ENCODE results near the gene GGT6. TPM values are rescaled to one million over a fixed set of nuclear protein-coding genes. Genes with fewer than 3 reads are reported as not detected.
A peak's percentile ranks its signal among the peaks of the same experiment; 100 is the strongest.

GGT6 gene
- total and polyA plus RNA-seq, 2 of the 13 experiments (the other 11 are each of a cell fraction or from before 2014, with no cell fraction given) = 0.16 to 0.80 TPM

GRCh38 chr17:4544951-4545216, 15.5 kb downstream of the GGT6 start:
- Histone ChIP-seq H3K27ac (ENCODE audit: extremely low read length, insufficient read depth, low read length) (no peak overlapping the region), H4K20me1 (ENCODE audit: insufficient read depth, low read length) (0 out of 2 replicates have a peak, but pooled peaks cover 2% of the 10 kb centered on the region), H2AFZ (ENCODE audit: low read length) (no peak overlapping the region), H3K4me1 (ENCODE audit: insufficient read depth, low read length) (peaks cover 9% of the 10 kb centered on the region; the same call in 1 of the 2 replicates), H3K9me3 (ENCODE audit: low read length) (no peaks in the 10 kb centered on the region), H3K4me3 (replicated peaks in 1 of 3; ENCODE audit: insufficient read depth in 1 of 3, low read depth in 2 of 3, low read length in 3 of 3) (no peak overlapping the region), H3K36me3 (replicated peaks in 1 of 2; ENCODE audit: control insufficient read depth in 1 of 2, insufficient read depth in 2 of 2, low read length in 2 of 2) (peaks cover 46 to 86% of the 10 kb centered on the region in 2 experiments), H3K4me2 (ENCODE audit: low read depth, low read length) (no peak overlapping the region), H3K27me3 (ENCODE audit: control insufficient read depth in 1 of 2, insufficient read depth in 2 of 2, low read length in 2 of 2) (no peaks in the 10 kb centered on the region), H3K79me2 (ENCODE audit: insufficient read depth, low read length) (no peaks in the 10 kb centered on the region), H3K9ac (ENCODE audit: insufficient read depth, low read depth, low read length) (no peak overlapping the region)
- TSS peak; percentile 24 for BruUV-seq (replicated peaks)
- FAIRE-seq (no peak), DNase-seq (ENCODE audit: low spot score) (no peak), ATAC-seq (no peak)
- intact Hi-C loops (cut with micrococcal nuclease; ENCODE audit: unreplicated experiment) (no loop called here), in situ Hi-C loops (cut with HindIII; ENCODE audit: extremely low pct_ligation_motif_present, low pct_unique_long_range_greater_than_20kb) (no loop called here)
- POLR2A ChIA-PET = no interaction called here
- 98% methylated on average over 18 of the region's 18 CpGs for WGBS (ENCODE audit: low lambda C conversion rate)
- CTCF ChIA-PET (ENCODE audit: low intra/inter-chr PET ratio, low total read pairs) = no interaction called here
- no peak for TF ChIP-seq ZNF598 (CRISPR knock-in tag; IDR thresholded peaks at IDR 0.05; ENCODE audit: borderline replicate concordance)

GRCh38 chr17:4544135-4544950, 16.0 kb downstream of the GGT6 start:
- Histone ChIP-seq H4K20me1 (ENCODE audit: insufficient read depth, low read length) (0 out of 2 replicates have a peak, but pooled peaks cover 2% of the 10 kb centered on the region), H2AFZ (ENCODE audit: low read length) (no peak overlapping the region), H3K9me3 (ENCODE audit: low read length) (no peaks in the 10 kb centered on the region), H3K4me2 (ENCODE audit: low read depth, low read length) (no peak overlapping the region), H3K4me3 (replicated peaks in 1 of 3; ENCODE audit: insufficient read depth in 1 of 3, low read depth in 2 of 3, low read length in 3 of 3) (no peak overlapping the region), H3K36me3 (replicated peaks in 1 of 2; ENCODE audit: control insufficient read depth in 1 of 2, insufficient read depth in 2 of 2, low read length in 2 of 2) (peaks cover 47 to 86% of the 10 kb centered on the region in 2 experiments), H3K4me1 (ENCODE audit: insufficient read depth, low read length) (peaks cover 9% of the 10 kb centered on the region; the same call in 1 of the 2 replicates), H3K79me2 (ENCODE audit: insufficient read depth, low read length) (no peaks in the 10 kb centered on the region), H3K27me3 (ENCODE audit: control insufficient read depth in 1 of 2, insufficient read depth in 2 of 2, low read length in 2 of 2) (no peaks in the 10 kb centered on the region), H3K9ac (ENCODE audit: insufficient read depth, low read depth, low read length) (no peak overlapping the region), H3K27ac (ENCODE audit: extremely low read length, insufficient read depth, low read length) (no peak overlapping the region)
- no peak for TF ChIP-seq NFE2L1 (CRISPR knock-in tag; IDR thresholded peaks at IDR 0.05; ENCODE audit: borderline replicate concordance)
- no peak for TF ChIP-seq FOXO4 (CRISPR knock-in tag; conservative IDR thresholded peaks at IDR 0.05)
- TF ChIP-seq ZFP82 (CRISPR knock-in tag; IDR thresholded peaks at IDR 0.05; ENCODE audit: borderline replicate concordance) = no peak
- TF ChIP-seq ZBTB2 (CRISPR knock-in tag; IDR thresholded peaks at IDR 0.05; ENCODE audit: low read depth) = no peak
- TF ChIP-seq ZNF644 (CRISPR knock-in tag; IDR thresholded peaks at IDR 0.05; ENCODE audit: low read depth) = no peak
- TF ChIP-seq GABPB1 (CRISPR knock-in tag; IDR thresholded peaks at IDR 0.05) = no peak
- no peak for TF ChIP-seq GATAD2A (CRISPR knock-in tag; IDR thresholded peaks at IDR 0.05)
- no peak for TF ChIP-seq KLF6 (CRISPR knock-in tag; IDR thresholded peaks at IDR 0.05)
- no peak for TF ChIP-seq DR1 (CRISPR knock-in tag; IDR thresholded peaks at IDR 0.05)
- WGBS (ENCODE audit: low lambda C conversion rate) = 94% methylated on average over 16 of the region's 37 CpGs
- no TSS peak for BruUV-seq (replicated peaks)
- POLR2A ChIA-PET = interaction anchor here (0.6 to 1.0 kb wide), 2 partner anchors 10 to 11 kb away, joined by 3 to 5 read pairs; partner anchors contain the start of gene MYBBP1A
- DNase-seq (ENCODE audit: low spot score) (no peak), FAIRE-seq (no peak), ATAC-seq (no peak)
- in situ Hi-C loops (cut with HindIII; ENCODE audit: extremely low pct_ligation_motif_present, low pct_unique_long_range_greater_than_20kb) (no loop called here), intact Hi-C loops (cut with micrococcal nuclease; ENCODE audit: unreplicated experiment) (no loop called here)
- CTCF ChIA-PET (ENCODE audit: low intra/inter-chr PET ratio, low total read pairs) = no interaction called here
